ENCODE data around the gene CRTAC1. TPM values are rescaled to one million over a fixed set of nuclear protein-coding genes. Genes with fewer than 3 reads are reported as not detected.
"Not testable (repeated sequence)": the region's sequence is repeated elsewhere in the genome, so short reads cannot be mapped to it uniquely, and the experiment has no call there.

CRTAC1 gene
- total RNA-seq, 2 donors from 2014 or later, result not detected

GRCh38 chr10:97854743-97855142, 175.7 kb downstream of the CRTAC1 start:
- H3K9me3 Mint-ChIP-seq, result no peaks in the 10 kb centered on the region
- DNase-seq (ENCODE audit: low spot score in 2 of 2) (no peak), ATAC-seq (no peak)
- H3K27ac Mint-ChIP-seq, result no peak overlapping the region
- H3K36me3 Mint-ChIP-seq, result no peaks in the 10 kb centered on the region

- Mint-ChIP-seq H3K27ac (no peak overlapping the region), H3K36me3 (no peaks in the 10 kb centered on the region), H3K9me3 (no peaks in the 10 kb centered on the region)
- no peak for ATAC-seq
- no peak for DNase-seq (ENCODE audit: low spot score in 2 of 2)
Observed at GRCh38 chr10:97852840-97853405, 177.5 kb downstream of the CRTAC1 start.

- no peak for ATAC-seq
Observed at GRCh38 chr10:97852277-97852676, 178.1 kb downstream of the CRTAC1 start.

GRCh38 chr10:97851341-97852001, 178.9 kb downstream of the CRTAC1 start:
- Mint-ChIP-seq H3K27ac (peak overlapping the region in 1 of 2 donors; percentile 81), H3K36me3 (no peaks in the 10 kb centered on the region), H3K9me3 (no peaks in the 10 kb centered on the region)
- DNase-seq (ENCODE audit: low spot score in 2 of 2) (no peak), ATAC-seq (peak in 1 of 2 donors; percentile 35)

More at GRCh38 chr10:97852277-97852676, 178.1 kb downstream of the CRTAC1 start:
- Mint-ChIP-seq H3K9me3 (no peaks in the 10 kb centered on the region), H3K27ac (peak overlapping the region in 1 of 2 donors; percentile 81), H3K36me3 (no peaks in the 10 kb centered on the region)
- no peak for DNase-seq (ENCODE audit: low spot score in 2 of 2)

- no peaks in the 10 kb centered on the region for H3K36me3 Mint-ChIP-seq
- ATAC-seq (peak in 1 of 2 donors; percentile 82), DNase-seq (ENCODE audit: low spot score in 2 of 2) (peak in 1 of 2 donors; percentile 71)
- H3K27ac Mint-ChIP-seq, result peak overlapping the region in 1 of 2 donors; percentile 81
- no peaks in the 10 kb centered on the region for H3K9me3 Mint-ChIP-seq
Observed at GRCh38 chr10:97850446-97850845, 180.0 kb downstream of the CRTAC1 start.

GRCh38 chr10:97849687-97850402, 180.6 kb downstream of the CRTAC1 start, which contains the start of gene GOLGA7B:
TSS of gene GOLGA7B (plus strand) at chr10:97849843. CDS start at chr10:97850304, 461 bp downstream.
- Mint-ChIP-seq H3K27ac (peak within 1 kb of the TSS in 1 of 2 donors; percentile 81), H3K9me3 (no peaks in the 10 kb centered on the region), H3K36me3 (no peaks in the 10 kb centered on the region)
- ATAC-seq (peak; percentile 59 to 89), DNase-seq (ENCODE audit: low spot score in 2 of 2) (peak; percentile 52 to 66)

- Mint-ChIP-seq H3K27ac (peak overlapping the region in 1 of 2 donors; percentile 53), H3K36me3 (no peaks in the 10 kb centered on the region), H3K9me3 (no peaks in the 10 kb centered on the region)
- DNase-seq (ENCODE audit: low spot score in 2 of 2), result no peak
- peak; percentile 23 to 52 for ATAC-seq
Observed at GRCh38 chr10:97849103-97849686, 181.2 kb downstream of the CRTAC1 start.

- ATAC-seq, result no peak
- no peak overlapping the region for H3K27ac Mint-ChIP-seq
- no peaks in the 10 kb centered on the region for H3K9me3 Mint-ChIP-seq
- H3K36me3 Mint-ChIP-seq, result no peaks in the 10 kb centered on the region
- no peak for DNase-seq (ENCODE audit: low spot score in 2 of 2)
Observed at GRCh38 chr10:97844678-97845077, 185.7 kb downstream of the CRTAC1 start.

- ATAC-seq; DNase-seq (ENCODE audit: low spot score in 2 of 2); H3K36me3 Mint-ChIP-seq; H3K9me3 Mint-ChIP-seq; H3K27ac Mint-ChIP-seq: not testable (repeated sequence)
Observed at GRCh38 chr10:97843972-97844371, 186.4 kb downstream of the CRTAC1 start.

- no peaks in the 10 kb centered on the region for H3K36me3 Mint-ChIP-seq
- H3K27ac Mint-ChIP-seq, result no peak overlapping the region
- no peaks in the 10 kb centered on the region for H3K9me3 Mint-ChIP-seq
- no peak for DNase-seq (ENCODE audit: low spot score in 2 of 2)
- no peak for ATAC-seq
Observed at GRCh38 chr10:97843281-97843671, 187.1 kb downstream of the CRTAC1 start.

- Mint-ChIP-seq H3K27ac (no peak overlapping the region), H3K9me3 (no peaks in the 10 kb centered on the region), H3K36me3 (no peaks in the 10 kb centered on the region)
- ATAC-seq (no peak), DNase-seq (ENCODE audit: low spot score in 2 of 2) (no peak)
Observed at GRCh38 chr10:97842656-97843280, 187.7 kb downstream of the CRTAC1 start.

GRCh38 chr10:97842114-97842513, 188.3 kb downstream of the CRTAC1 start:
- not testable (repeated sequence) for ATAC-seq; DNase-seq (ENCODE audit: low spot score in 2 of 2); H3K36me3 Mint-ChIP-seq; H3K9me3 Mint-ChIP-seq; H3K27ac Mint-ChIP-seq

GRCh38 chr10:97841166-97841565, 189.3 kb downstream of the CRTAC1 start:
- not testable (repeated sequence) for DNase-seq (ENCODE audit: low spot score in 2 of 2); ATAC-seq; H3K36me3 Mint-ChIP-seq

GRCh38 chr10:97838091-97838490, 192.3 kb downstream of the CRTAC1 start:
- no peak for ATAC-seq
- peaks cover 8 to 12% of the 10 kb centered on the region in 2 donors for H3K9me3 Mint-ChIP-seq

More at GRCh38 chr10:97841166-97841565, 189.3 kb downstream of the CRTAC1 start:
- peaks cover 6 to 11% of the 10 kb centered on the region in 2 donors for H3K9me3 Mint-ChIP-seq
- H3K27ac Mint-ChIP-seq, result not testable (repeated sequence)

GRCh38 chr10:97836446-97836845, 194.0 kb downstream of the CRTAC1 start:
- peaks cover 8 to 12% of the 10 kb centered on the region in 2 donors for H3K9me3 Mint-ChIP-seq
- DNase-seq (ENCODE audit: low spot score in 2 of 2) (no peak), ATAC-seq (no peak)
- peaks cover 8 to 10% of the 10 kb centered on the region in 2 donors for H3K36me3 Mint-ChIP-seq
- H3K27ac Mint-ChIP-seq, result no peak overlapping the region

More at GRCh38 chr10:97838091-97838490, 192.3 kb downstream of the CRTAC1 start:
- no peak for DNase-seq (ENCODE audit: low spot score in 2 of 2)
- Mint-ChIP-seq H3K36me3 (peaks cover 8 to 10% of the 10 kb centered on the region in 2 donors), H3K27ac (no peak overlapping the region)

GRCh38 chr10:97831259-97831658, 199.2 kb downstream of the CRTAC1 start:
- Mint-ChIP-seq H3K36me3 (peaks cover under 1 to 3% of the 10 kb centered on the region in 2 donors), H3K27ac (no peak overlapping the region), H3K9me3 (peaks cover 3% of the 10 kb centered on the region in 2 donors)
- ATAC-seq, result no peak
- no peak for DNase-seq (ENCODE audit: low spot score in 2 of 2)

Measured in activated naive CD4-positive, alpha-beta T cell treated with anti-CD3 and anti-CD28 coated beads, Interleukin-2, amount 50 U/mL, for 72 hours (primary cell).